ENCODE data around the gene TRMU. TPM values are rescaled to one million over a fixed set of nuclear protein-coding genes. Genes with fewer than 3 reads are reported as not detected.
A peak's percentile ranks its signal among the peaks of the same experiment; 100 is the strongest.

Gene TRMU
- total and polyA plus RNA-seq, 4 donors, result 14.3 to 34.4 (median 18.6) TPM

GRCh38 chr22:46292732-46293131, 42.8 kb upstream of the TRMU start (continued):
- TF ChIP-seq ZBTB33 (IDR thresholded peaks at IDR 0.05), result no peak
- TF ChIP-seq JUND (IDR thresholded peaks at IDR 0.05), result no peak
- no peak for TF ChIP-seq TAF1 (conservative IDR thresholded peaks at IDR 0.05)
- no peak for TF ChIP-seq FOXA2 (IDR thresholded peaks at IDR 0.05)
- TF ChIP-seq FOXA1 (IDR thresholded peaks at IDR 0.05), result no peak
- TF ChIP-seq MAX (IDR thresholded peaks at IDR 0.05), result no peak
- no peak for TF ChIP-seq HNF4G (IDR thresholded peaks at IDR 0.05)
- TF ChIP-seq NR2F2 (IDR thresholded peaks at IDR 0.05), result no peak

GRCh38 chr22:46293577-46294260, 41.8 kb upstream of the TRMU start:
- Histone ChIP-seq H3K27ac (ENCODE audit: low read depth in 1 of 2, low read length in 2 of 2) (peak overlapping the region in 1 of 2 donors; percentile 26), H3K4me1 (ENCODE audit: control insufficient read depth in 4 of 4, insufficient read depth in 4 of 4, low read length in 3 of 4) (peaks cover 7 to 30% (median 16%) of the 10 kb centered on the region in 4 donors), H3K9ac (ENCODE audit: low read depth in 1 of 2, low read length in 2 of 2) (no peak overlapping the region), H3K4me3 (ENCODE audit: low read depth in 1 of 3, low read length in 3 of 3) (no peak overlapping the region), H3K27me3 (ENCODE audit: control insufficient read depth in 4 of 4, insufficient read depth in 4 of 4, low read length in 3 of 4) (no peaks in the 10 kb centered on the region), H3K9me3 (ENCODE audit: control insufficient read depth in 4 of 4, low read length in 3 of 4) (no peaks in the 10 kb centered on the region), H3K36me3 (ENCODE audit: control insufficient read depth in 4 of 4, insufficient read depth in 3 of 4, low read depth in 1 of 4, low read length in 3 of 4) (peaks cover 10 to 45% (median 34%) of the 10 kb centered on the region in 4 donors)
- WGBS, result 86% methylated on average over 11 of the region's 11 CpGs
- TF ChIP-seq RAD21 (IDR thresholded peaks at IDR 0.05) (no peak), SP1 (IDR thresholded peaks at IDR 0.05) (no peak), EGR1 (IDR thresholded peaks at IDR 0.05; ENCODE audit: low read depth in 2 of 2) (no peak), ATF3 (IDR thresholded peaks at IDR 0.05) (no peak), HNF4G (IDR thresholded peaks at IDR 0.05) (no peak), HNF4A (conservative IDR thresholded peaks at IDR 0.05) (no peak), GABPA (IDR thresholded peaks at IDR 0.05 in 1 of 2, conservative IDR thresholded peaks at IDR 0.05 in 1 of 2) (no peak), JUND (IDR thresholded peaks at IDR 0.05) (no peak), FOXA2 (IDR thresholded peaks at IDR 0.05) (no peak), TAF1 (conservative IDR thresholded peaks at IDR 0.05) (no peak), RXRA (IDR thresholded peaks at IDR 0.05) (no peak), FOXA1 (IDR thresholded peaks at IDR 0.05) (no peak), NR2F2 (IDR thresholded peaks at IDR 0.05) (no peak), MAX (IDR thresholded peaks at IDR 0.05) (no peak), REST (IDR thresholded peaks at IDR 0.05) (no peak), YY1 (IDR thresholded peaks at IDR 0.05) (no peak)
- TF ChIP-seq, protein P1, sequence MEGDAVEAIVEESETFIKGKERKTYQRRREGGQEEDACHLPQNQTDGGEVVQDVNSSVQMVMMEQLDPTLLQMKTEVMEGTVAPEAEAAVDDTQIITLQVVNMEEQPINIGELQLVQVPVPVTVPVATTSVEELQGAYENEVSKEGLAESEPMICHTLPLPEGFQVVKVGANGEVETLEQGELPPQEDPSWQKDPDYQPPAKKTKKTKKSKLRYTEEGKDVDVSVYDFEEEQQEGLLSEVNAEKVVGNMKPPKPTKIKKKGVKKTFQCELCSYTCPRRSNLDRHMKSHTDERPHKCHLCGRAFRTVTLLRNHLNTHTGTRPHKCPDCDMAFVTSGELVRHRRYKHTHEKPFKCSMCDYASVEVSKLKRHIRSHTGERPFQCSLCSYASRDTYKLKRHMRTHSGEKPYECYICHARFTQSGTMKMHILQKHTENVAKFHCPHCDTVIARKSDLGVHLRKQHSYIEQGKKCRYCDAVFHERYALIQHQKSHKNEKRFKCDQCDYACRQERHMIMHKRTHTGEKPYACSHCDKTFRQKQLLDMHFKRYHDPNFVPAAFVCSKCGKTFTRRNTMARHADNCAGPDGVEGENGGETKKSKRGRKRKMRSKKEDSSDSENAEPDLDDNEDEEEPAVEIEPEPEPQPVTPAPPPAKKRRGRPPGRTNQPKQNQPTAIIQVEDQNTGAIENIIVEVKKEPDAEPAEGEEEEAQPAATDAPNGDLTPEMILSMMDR (IDR thresholded peaks at IDR 0.05; ENCODE audit: low read depth, low read length, missing input control), result no peak
- no peak for DNase-seq (ENCODE audit: low spot score)

Data from liver (tissue), 9 donors.